HG02840 (cell line): ENCODE results near the gene CRACR2A.
A peak's percentile ranks its signal among the peaks of the same experiment; 100 is the strongest.

Experiments
- ATAC-seq: cut with Tn5 transposase; IDR thresholded peaks from one replicate; pipeline ENCODE4 v1.9.1; 2021; ENCODE audit warnings: mild to moderate bottlenecking, moderate library complexity, moderate number of reproducible peaks; ENCODE audit not compliant: unreplicated experiment, low FRiP score

Gene CRACR2A, protein sequence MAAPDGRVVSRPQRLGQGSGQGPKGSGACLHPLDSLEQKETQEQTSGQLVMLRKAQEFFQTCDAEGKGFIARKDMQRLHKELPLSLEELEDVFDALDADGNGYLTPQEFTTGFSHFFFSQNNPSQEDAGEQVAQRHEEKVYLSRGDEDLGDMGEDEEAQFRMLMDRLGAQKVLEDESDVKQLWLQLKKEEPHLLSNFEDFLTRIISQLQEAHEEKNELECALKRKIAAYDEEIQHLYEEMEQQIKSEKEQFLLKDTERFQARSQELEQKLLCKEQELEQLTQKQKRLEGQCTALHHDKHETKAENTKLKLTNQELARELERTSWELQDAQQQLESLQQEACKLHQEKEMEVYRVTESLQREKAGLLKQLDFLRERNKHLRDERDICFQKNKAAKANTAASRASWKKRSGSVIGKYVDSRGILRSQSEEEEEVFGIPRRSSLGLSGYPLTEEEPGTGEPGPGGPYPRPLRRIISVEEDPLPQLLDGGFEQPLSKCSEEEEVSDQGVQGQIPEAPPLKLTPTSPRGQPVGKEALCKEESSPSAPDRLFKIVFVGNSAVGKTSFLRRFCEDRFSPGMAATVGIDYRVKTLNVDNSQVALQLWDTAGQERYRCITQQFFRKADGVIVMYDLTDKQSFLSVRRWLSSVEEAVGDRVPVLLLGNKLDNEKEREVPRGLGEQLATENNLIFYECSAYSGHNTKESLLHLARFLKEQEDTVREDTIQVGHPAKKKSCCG

DNA sequence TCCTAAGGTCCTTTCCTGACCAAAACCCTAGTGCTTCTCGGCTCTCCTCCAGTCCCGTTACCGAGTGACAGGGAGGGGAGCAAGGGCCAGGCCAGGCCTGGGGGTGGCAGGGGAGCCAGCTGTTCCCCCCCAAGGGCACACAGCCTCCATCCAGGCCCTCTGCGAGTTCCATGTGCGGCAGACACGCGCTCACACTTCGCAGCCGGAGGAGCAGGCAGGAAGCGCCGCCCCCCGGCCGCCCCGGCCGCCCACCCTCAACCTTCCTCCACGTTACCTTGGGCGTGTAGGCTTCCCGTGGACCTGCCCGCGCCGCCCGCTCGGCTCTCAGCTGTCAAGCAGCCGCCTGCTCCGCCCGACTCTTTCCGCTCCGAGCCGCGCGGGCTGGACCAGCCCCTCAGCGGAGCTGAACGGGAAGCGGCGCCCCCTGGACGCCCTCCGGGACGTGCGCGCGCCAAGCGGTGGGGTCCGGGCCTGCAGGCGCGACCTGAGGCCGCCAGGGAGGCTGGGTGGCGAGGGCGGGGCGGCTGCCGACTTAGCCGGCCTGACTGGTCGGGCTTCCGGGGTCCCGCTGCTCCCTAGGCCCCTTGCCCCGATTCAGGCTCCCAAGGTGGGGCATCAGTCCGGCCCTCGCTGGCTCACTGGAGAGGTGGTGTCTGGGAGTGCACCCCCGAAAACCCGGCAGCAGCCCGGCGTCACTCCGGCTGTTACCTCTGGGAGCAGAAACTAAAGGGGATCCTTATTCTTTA, at the start of gene CRACR2A:
Gene CRACR2A, minus strand, starts transcription at position 369 of the 746 bp plus-strand sequence. CDS start 56,110 bp downstream, outside the sequence.
- peak; percentile 77 for ATAC-seq

- no peak for ATAC-seq
Measured at GRCh38 chr12:3797531-3798048, 44.7 kb upstream of the CRACR2A start.

DNA sequence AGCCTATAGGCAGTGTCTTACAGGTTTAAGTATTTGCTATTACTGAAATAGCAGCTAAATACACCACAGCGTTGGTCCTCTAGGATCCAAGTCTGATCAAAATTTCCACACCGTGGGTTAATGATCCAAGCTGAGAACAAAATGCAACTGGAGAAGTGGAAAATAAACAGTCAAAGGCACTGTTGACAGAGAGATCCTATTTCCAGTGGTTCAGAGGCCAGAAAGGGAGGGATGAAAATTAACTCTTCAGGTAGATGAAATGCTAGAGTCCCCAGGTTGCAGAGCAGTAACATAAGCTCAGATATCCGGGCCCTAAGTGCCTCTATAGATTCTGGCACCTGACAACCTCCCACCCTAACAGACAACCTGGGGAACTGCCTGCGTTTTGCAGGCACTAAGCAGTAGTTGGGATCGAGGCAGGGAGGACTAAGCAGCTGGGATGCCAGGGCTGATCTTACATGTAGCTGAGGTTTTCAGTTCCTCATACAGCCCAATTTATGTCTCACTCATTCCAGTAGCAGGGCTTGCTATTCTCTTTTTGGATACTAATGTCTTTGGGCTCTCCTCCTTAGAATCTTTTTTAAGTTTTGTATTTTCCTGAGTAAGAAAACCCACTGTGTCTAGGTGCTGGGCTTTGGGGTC, 42.7 kb upstream of the CRACR2A start:
- no peak for ATAC-seq

- ATAC-seq, result no peak
Measured at GRCh38 chr12:3795066-3795465, 42.2 kb upstream of the CRACR2A start.

GRCh38 chr12:3792623-3793288, 39.8 kb upstream of the CRACR2A start:
- ATAC-seq, result no peak

- no peak for ATAC-seq
Measured at GRCh38 chr12:3791256-3791874, 38.5 kb upstream of the CRACR2A start.

DNA sequence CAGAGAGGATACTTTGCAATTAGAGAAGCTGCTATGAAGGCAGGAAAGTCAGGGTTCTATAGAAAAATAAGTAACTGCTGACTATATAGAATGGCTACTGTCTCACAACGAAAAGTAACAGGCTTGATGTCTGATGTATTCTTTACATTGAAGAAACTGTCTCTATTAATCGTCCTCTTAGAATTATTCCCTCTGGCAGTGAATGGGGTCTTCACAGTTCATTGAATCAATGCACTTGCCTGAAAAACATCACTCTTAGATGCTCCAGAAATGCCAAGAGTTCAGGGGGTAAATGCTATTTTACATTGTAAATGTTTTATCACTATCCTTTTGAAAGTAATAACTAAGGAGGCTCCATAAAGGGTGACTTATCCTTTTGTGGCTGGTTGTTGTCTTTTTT, 37.7 kb upstream of the CRACR2A start:
- ATAC-seq, result no peak

- ATAC-seq, result no peak
Measured at GRCh38 chr12:3789838-3790237, 36.9 kb upstream of the CRACR2A start.

DNA sequence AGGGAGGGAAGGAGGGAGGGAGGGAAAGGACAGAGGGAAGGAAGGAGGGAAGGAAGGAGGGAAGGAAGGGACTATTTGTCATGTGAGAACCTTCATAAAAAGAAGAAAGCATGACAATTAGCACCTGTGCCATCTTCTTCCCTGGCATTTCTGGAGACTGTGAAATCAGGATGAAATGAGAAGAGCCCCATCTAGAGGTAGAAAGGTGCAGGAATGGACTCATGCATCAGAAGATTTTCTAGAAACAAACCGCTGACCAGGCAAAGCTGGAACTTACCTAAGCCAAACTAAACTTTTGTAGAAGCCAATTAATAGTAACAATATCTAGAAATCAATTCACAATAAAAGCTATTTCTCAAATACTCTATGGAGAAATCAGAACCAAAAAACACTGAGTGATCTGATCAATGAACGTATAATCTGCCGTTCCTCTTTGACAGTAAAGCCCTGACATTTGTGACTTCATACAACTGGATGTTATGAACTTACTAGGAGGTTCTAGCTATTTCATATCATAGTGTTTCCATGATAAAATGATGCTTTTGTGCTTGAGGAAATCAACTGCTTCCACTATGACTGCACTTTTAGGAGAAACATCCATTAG, 24.4 kb upstream of the CRACR2A start:
- no peak for ATAC-seq

DNA sequence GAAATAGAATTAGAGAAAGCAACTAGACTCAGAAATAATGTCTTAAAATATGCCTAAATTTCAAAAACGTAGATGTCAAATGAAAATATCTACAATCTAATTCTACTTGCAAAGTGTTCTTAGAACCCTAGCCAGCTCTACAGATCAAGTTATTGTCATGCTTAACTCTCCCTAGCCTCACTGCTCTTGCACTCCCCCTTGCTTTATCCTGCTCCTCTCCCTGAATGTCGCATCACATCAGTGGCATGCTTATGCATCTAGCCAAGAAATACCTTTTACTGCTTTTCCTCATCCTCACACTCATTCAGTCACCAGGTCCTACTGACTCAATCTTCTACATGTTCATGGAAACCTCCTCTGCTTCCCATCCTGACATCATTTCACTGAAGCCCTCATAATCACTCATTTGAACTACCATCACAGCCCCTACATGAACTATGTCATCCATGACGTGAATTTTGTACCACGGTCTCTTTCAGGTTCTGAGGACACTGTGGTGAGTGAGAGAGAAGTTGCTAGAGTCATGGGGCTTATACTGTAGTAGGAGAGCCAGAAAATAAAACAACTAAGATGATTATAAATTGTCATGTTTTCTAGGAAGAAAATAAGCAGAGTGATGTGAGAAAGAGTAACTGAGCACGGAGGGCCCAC, 22.6 kb upstream of the CRACR2A start:
- ATAC-seq, result no peak

DNA sequence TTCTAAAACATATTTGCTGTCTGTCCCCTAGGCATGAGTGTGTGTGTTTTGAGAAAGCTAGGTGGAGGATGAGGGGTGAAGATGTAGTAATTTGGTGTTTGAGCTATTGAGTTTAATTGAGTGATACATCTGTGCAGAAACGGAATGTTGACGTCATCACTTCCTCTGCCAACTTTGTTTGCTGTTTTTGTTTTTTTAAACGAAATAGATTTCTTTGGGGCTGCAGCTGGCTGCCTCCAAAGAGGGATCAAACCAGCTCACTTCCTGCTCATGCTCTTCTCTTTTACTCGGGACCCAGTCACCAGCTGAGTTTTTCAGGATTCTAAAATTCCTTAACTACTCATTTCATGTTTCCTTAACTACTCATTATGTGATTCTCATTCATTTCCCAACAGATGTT, 19.5 kb upstream of the CRACR2A start:
- ATAC-seq, result no peak

DNA sequence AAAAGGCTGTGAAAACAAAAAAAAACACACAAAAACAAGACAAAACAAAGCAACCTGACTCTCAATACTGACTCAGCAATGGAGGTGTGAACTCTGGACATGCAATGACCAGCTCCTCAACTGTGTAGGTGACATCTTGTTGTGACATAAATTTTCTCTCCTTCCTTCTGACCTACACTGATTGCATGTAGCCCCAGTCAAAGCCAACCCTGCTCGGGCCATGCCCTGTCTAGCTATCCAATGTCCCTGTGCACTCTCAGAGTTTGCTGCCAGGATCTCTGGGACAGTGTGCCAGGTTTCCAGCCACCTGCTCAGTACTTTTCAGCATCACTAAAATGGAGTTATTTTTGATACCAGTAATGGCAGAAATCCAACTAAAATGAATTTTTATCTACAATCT, 18.9 kb upstream of the CRACR2A start:
- no peak for ATAC-seq

- ATAC-seq, result no peak
Measured at GRCh38 chr12:3770891-3771290, 18.0 kb upstream of the CRACR2A start.

DNA sequence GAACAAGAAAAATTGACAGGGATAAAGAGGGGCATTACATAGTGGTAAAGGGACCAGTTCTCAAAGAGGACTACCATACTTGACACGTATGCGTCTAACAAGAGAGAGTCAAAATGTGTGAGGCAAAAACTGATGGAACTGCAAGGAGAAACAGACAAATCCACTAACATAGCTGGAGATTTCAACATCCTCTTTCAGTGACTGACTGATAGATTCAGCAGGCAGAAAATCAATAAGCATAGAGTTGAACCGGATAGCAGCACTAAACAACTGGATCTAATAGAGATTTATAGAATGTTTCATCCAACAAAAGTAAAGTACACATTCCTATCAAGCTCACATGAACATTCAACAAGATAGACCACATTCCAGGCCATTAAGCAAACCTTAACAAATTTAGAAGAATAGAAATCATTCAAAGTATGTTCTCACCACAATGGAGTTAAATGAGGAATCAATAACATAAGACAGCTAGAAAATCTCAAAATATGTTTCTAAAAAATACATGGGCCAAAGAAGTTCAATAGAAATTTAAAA, 16.1 kb upstream of the CRACR2A start:
- no peak for ATAC-seq

DNA sequence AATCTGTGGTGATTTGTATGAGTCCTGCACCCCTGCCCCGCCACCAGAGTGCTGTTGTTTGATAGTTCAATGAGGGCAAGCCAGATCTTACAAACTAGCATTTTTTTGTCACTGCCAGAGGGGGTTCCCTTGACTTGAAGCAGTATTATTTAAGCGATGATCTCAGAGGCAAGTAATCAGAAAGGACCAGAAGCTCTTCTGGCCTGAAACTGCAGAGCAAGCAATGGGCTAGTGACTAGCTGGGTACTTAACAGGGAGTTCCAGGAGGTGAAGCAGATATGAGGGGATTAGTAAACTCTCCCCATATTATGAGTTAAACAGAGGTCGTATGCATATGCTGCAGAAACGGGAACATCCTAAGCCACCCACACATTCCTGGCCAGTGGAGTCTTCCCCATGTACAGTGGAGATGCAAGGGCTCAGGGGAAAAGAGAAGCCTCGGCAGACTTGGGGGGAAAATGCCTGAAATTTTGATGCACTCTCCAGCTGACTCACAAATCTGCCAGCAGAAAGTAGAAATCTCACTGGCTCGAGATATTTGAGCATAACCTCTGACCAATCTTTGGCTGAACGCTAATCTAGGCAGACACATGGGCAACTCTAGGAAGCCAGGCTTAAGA, 8.3 kb upstream of the CRACR2A start:
- no peak for ATAC-seq

- ATAC-seq, result no peak
Measured at GRCh38 chr12:3759878-3760277, 7.0 kb upstream of the CRACR2A start.

DNA sequence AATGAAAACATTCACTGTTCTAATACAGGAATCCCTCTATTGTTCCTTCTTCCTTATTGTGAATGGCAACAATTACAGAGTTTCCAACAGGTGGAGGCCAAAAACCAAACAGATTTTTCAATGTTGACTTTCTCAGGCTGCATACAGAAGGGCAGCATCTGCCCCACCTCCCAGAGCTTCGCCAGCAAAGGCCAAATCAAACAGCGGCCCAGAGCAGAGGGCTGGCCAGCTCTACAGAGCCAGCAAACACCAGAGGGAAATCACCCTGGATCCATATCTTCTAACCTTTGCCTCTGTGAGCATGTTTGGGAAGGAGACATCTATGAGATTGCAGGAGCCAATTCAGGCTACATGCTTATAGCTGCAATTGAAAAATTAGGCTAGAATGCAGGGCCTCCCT, 4.4 kb upstream of the CRACR2A start:
- ATAC-seq, result no peak

DNA sequence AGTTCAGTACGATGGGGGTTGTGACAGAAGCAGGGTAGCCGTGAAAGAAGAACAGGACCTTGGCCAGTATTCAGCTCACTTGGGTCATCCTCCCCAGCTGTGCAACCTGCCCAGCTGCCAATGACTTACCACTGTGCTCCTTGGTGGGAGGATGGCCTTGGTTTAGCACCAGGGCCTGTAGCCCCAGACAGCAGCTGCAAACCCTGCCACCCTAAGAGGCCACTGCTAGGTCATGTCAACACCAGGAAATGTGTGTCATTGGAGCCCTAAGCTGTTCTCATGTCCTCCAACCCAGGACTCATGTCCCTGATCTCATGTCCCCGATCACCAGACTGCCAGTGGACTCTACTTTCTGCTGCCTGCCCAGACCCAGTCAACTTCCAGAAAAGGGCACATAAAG, 3.0 kb upstream of the CRACR2A start:
- ATAC-seq, result no peak
